NCI-H460 (cell line): ENCODE measurements around the gene BNIP5. TPM values are rescaled to one million over a fixed set of nuclear protein-coding genes. Genes with fewer than 3 reads are reported as not detected.
"Not testable (repeated sequence)": the region's sequence is repeated elsewhere in the genome, so short reads cannot be mapped to it uniquely, and the experiment has no call there.

ENCODE experiments used
- DNase-seq: peaks from one replicate; pipeline ENCODE4 v3.0.0-alpha.2; 2016; ENCODE audit warnings: low read depth; ENCODE audit errors: extremely low read depth
- total RNA-seq: library from RNA; depleted of rRNA; stranded (reverse); fragments of >200 nt; shearing (Covaris generic); gene quantifications from 2 replicates; pipeline ENCODE4 v1.2.3, GENCODE V29; 2014

The BNIP5 gene
- total RNA-seq, 1 experiment from 2014 or later = not detected

DNA sequence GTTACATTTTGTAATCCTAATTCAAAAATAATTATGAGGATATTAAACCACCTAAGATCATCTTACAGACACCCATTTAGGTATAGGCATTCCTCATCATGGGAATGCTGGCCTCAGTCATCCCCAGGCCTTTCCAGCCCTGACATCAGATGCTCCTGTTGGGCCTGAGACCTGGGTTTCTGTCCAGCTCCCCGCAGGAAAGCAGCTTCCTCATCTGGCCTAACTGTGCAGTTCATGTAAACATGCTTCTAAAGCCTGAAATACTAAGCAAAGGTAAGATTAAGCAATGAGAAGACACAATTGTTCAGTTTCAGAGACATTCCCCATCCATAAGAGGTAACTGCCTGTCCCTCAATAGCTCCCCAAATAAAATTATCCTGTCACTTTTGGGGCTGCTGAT, 31.7 kb upstream of the BNIP5 start:
- DNase-seq = no peak

DNA sequence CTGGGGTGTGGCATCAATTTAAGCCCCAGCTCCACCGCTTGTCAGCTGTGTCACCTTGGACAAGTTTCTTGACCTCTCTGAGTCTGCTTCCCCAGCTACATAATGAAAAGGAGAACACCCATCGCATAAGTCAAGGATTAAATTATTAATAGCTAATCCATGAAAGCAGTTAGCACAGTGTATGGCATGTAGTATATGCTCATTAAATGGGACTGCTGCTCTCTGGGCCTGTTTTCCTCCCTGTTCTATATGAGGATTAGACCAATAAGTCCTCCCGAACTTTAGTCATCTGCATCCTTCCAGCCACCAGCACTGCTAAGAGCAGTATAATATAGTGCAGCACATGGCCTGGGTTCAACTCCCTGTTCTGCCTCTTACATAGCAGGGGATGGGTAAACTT, 31.1 kb upstream of the BNIP5 start:
- DNase-seq = no peak

DNA sequence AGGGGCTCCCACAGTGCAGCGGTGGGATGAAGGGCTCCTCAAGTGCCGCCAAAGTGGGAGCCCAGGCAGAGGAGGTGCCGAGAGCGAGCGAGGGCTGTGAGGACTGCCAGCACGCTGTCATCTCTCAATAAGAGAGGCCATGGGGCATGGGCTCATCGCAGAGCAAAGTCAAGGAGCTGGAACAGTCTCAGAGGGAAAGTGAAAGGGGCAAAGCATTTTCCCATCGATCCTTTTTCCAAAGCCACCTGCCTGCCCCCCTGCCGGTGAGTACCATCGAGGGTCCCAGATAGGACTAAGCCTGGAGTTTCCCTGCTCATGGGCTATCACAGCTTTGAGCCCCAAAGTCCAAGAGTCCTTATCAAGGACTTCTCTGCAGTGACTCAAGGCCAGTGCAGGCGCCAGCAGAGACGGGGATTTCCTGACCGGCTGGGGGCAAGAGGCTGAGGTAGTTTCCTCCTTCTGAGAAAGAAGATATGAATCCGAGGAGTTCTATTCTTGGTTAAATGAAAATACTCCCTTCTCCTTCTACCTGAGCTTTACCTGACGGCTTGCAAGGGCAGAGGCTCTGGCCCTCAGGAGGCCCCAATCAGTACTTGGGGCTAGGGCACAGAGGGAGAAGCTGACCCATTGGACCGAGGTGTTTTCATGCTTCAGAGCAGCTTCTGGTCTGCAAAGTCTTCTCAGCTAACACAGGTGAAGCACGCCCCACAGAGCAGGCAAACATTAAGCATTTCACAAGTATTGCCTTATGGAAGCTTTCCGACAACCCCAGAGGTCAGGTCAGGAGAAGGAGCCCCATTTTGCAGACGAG, 28.2 kb upstream of the BNIP5 start:
- no peak for DNase-seq

DNA sequence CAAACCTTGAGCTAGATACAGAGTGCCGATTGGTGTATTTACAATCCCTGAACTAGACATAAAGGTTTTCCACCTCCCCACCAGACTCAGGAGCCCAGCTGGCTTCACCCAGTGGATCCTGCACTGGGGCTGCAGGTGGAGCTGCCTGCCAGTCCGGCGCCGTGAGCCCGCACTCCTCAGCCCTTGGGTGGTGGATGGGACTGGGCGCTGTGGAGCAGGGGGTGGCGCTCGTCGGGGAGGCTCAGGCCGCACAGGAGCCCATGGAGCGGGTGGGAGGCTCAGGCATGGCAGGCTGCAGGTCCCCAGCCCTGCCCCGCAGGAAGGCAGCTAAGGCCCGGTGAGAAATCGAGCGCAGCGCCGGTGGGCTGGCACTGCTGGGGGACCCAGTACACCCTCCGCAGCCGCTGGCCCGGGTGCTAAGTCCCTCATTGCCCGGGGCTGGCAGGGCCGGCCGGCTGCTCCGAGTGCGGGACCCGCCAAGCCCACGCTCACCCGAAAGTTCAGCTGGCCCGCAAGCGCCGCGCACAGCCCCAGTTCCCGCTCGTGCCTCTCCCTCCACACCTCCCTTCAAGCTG, 27.5 kb upstream of the BNIP5 start:
- DNase-seq = not testable (repeated sequence)

- not testable (repeated sequence) for DNase-seq
These were observed 26.7 kb upstream of the BNIP5 start for GRCh38 chr6:36363371-36363752.

- no peak for DNase-seq
These were observed 26.1 kb upstream of the BNIP5 start for GRCh38 chr6:36362551-36363370.

DNA sequence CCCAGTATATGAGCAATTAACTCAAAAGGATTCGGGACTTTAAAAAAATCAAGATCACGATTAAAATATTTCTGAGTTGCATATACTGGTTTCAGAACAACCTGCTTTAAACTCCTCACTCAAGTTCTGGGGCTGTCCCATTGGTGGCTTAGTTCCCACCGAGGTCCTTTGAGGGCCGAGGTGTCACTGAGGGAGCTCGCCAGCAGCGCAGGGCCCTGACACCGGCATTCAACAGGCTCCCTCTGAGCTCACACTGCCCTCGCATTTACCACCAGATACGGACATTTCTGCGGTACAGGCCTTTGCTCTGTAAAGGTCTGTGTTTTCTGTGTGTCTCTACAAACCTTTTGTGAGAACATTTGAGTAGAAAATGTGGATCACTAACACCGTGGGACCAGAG, 24.4 kb upstream of the BNIP5 start:
- DNase-seq = no peak

GRCh38 chr6:36360241-36361054, 23.8 kb upstream of the BNIP5 start:
- DNase-seq = peak; percentile 73

DNA sequence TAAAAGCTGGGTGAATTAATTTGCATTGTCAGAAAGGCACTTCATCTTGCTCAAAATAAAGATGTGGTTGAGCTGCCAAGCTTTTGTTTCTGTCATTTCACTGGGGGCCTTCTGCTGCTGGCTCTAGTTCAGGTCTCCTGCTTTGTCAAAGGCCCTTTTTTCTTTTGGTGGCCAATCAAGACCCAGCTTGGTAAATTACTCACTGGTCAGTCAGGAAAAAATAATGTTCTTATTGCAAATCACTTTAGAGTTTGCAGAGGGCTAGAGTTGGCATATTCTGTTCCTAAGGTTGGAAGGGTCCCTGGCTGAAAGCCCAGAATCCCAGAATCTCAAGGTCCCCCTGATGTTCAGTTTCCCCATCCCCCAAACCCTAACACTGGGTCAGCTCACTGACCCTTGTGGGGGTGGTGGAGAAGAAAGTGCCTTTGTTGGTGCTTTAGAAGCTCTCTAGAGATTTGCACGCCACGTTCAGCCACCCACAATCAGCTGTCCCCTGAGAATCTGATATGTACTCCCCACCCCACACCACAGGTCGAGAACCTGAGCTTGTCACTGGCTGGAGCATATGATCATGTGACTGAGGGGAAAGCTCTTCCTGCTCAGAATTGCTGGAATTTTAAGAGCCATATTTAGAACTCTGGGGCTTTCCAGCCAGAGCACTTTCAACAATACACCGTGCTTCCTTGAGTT, 21.7 kb upstream of the BNIP5 start:
- DNase-seq = no peak

DNA sequence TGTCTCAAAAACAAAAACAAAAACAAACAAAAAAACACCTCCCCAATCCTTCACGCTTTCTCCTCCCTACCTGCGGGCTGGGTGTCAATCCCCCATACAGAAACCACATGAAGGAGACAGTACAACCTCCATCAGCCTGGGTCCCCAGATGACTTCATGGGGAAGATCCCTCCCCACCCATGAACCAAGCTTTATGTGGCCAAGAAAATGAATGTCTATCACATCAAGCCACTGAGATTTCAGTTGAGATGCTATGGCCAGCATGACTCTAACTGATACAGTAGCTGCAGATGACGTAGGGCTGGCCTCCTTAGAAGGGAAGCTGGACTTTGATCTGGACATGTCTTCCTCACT, 21.2 kb upstream of the BNIP5 start:
- DNase-seq = no peak

GRCh38 chr6:36355819-36356218, 19.1 kb upstream of the BNIP5 start:
- no peak for DNase-seq

DNA sequence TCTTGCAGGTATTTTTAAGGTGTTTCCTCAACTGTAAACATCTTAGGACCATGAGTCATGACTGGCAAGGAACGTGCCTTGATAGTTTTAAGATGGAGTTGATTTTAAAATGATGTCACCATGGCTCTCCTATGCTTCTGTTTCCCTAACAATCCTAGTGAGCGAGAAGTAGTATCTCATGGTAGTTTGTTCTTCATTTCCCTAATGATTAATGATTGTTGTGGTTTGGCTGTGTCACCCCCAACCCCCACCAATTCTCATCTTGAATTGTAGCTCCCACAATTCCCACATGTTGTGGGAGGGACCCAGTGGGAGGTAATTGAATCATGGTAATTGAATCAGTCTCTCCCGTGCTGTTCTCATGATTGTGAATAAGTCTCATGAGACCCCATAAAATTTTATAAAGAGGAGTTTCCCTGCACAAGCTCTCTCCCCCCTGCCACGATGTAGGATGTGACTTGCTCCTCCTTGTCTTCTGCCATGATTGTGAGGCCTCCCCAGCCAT, 16.8 kb upstream of the BNIP5 start:
- no peak for DNase-seq

GRCh38 chr6:36352477-36353157, 15.9 kb upstream of the BNIP5 start:
- no peak for DNase-seq

GRCh38 chr6:36350681-36351571, 14.2 kb upstream of the BNIP5 start:
- no peak for DNase-seq

DNA sequence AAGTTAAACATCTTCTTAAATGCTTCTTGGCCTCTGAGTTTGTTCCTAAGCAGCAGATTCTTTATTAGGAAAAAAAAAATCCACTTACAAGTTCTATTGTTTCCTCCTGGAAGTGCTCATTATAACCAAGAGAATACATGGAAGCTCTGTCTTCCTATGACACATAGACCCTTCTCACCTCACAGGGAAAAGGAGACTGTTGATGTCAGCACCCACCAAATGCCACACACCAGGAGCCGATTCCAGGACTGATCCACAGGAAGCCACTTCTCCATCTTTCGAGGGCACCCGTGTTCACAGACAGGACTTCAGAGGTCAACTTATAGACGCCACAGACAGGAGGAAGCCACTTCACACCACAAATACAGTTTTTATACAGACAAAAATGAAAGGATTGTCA, 13.4 kb upstream of the BNIP5 start:
- DNase-seq = no peak

- DNase-seq = no peak
These were observed 12.6 kb upstream of the BNIP5 start for GRCh38 chr6:36349240-36349639.

GRCh38 chr6:36347621-36348020, 10.9 kb upstream of the BNIP5 start:
- DNase-seq = no peak

GRCh38 chr6:36346486-36347273, 10.0 kb upstream of the BNIP5 start:
- no peak for DNase-seq
